Fibroblast of skin of left biceps (primary cell): Measurements from ENCODE around the gene LAMA3.

Experiments
- DNase-seq, 2 experiments: peaks; one replicate each; pipeline ENCODE4 v3.0.0-alpha.2; 2013; ENCODE audit warnings: low read depth in 2 of 2

Gene LAMA3

GRCh38 chr18:24000613-24001490 is 311.6 kb downstream of the LAMA3 start:
- DNase-seq: no peak

- DNase-seq: no peak
Observed at GRCh38 chr18:24002479-24002878, 313.2 kb downstream of the LAMA3 start.

GRCh38 chr18:24003288-24003687 is 314.0 kb downstream of the LAMA3 start:
- DNase-seq: no peak

GRCh38 chr18:24003903-24004640 is 314.8 kb downstream of the LAMA3 start:
- no peak for DNase-seq
